Activated CD4-positive, alpha-beta memory T cell treated with anti-CD3 and anti-CD28 coated beads, Interleukin-2, amount 10 ng/mL, durations not matched to agents 7 days and 5 days (primary cell): ENCODE data around the gene KLK8. TPM values are rescaled to one million over a fixed set of nuclear protein-coding genes. Genes with fewer than 3 reads are reported as not detected.

Experiments
- CTCF ChIA-PET: fragments of 350-600 bp; sonication (Branson Sonifier 250); formaldehyde crosslinking; loops from one replicate; lab custom pipeline; 2021; ENCODE audit warnings: antibody characterized with exemption, inconsistent platforms; lab: Charles Lee
- POLR2A ChIA-PET: fragments of 350-600 bp; sonication (Branson Sonifier 250); formaldehyde crosslinking; loops from one replicate; lab custom pipeline; 2021; ENCODE audit warnings: antibody characterized with exemption; lab: Charles Lee
- DNase-seq: peaks from one replicate; pipeline ENCODE4 v3.0.0-alpha.2; 2020
- H3K27ac Mint-ChIP-seq: one replicate; pipeline ENCODE4 v1.8.0; 2021; ENCODE audit warnings: mild to moderate bottlenecking, mixed read lengths
- H3K27me3 Mint-ChIP-seq: one replicate; pipeline ENCODE4 v1.8.0; 2021; ENCODE audit warnings: mixed read lengths
- H3K36me3 Mint-ChIP-seq: one replicate; pipeline ENCODE4 v1.8.0; 2021; ENCODE audit warnings: low read depth, mixed read lengths
- H3K4me1 Mint-ChIP-seq: one replicate; pipeline ENCODE4 v1.8.0; 2021; ENCODE audit warnings: mixed read lengths
- H3K4me3 Mint-ChIP-seq: one replicate; pipeline ENCODE4 v1.8.0; 2021; ENCODE audit warnings: mild to moderate bottlenecking, mixed read lengths
- H3K9me3 Mint-ChIP-seq: one replicate; pipeline ENCODE4 v1.8.0; 2021; ENCODE audit warnings: mixed read lengths
- total RNA-seq, 2 experiments: library from RNA; stranded (reverse); gene quantifications; one replicate each; pipeline ENCODE4 v1.2.3, GENCODE V29; 2021

KLK8 gene
- total RNA-seq, 2 experiments from 2014 or later, result not detected

GRCh38 chr19:50969413-50969760 is 32.0 kb downstream of the KLK8 start, which contains the start of gene KLK6:
KLK6 (minus strand) TSS chr19:50969591; CDS start chr19:50968104, 1,487 bp downstream.
- Mint-ChIP-seq H3K36me3 (no peaks in the 10 kb centered on the region), H3K9me3 (no peaks in the 10 kb centered on the region), H3K4me3 (no peak within 1 kb of the TSS), H3K4me1 (no peaks in the 10 kb centered on the region), H3K27me3 (no peaks in the 10 kb centered on the region), H3K27ac (no peak within 1 kb of the TSS)
- ChIA-PET CTCF (no interaction called here), POLR2A (no interaction called here)
- no peak for DNase-seq

DNA sequence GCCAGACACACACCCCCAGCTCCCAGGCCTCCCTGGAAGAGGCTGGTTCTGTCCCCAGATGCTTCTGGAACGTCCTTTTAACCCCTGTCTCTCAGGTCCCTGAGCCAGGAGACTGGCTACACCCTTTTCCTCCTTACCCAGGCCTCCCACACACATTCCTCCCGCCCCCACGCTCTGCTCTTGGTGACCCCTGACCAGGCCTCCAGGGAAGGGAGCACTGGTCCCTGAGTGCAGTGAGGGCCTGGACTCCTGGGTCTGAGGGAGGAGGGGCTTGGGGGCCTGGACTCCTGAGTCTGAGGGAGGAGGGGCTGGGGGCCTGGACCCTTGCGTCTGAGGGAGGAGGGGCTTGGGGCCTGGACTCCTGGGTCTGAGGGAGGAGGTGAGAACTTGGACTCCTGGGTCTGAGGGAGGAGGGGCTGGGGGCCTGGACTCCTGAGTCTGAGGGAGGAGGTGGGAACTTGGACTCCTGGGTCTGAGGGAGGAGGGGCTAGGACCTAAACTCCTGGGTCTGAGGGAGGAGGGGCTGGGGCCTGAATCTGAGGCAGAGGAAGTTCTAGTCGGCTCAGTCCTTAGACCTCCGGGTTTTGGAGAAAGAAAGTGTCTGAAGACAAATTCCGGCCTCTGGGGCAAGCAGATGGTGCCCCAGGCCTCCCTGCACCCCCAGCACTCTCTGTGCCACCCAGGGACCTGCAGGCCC is 32.5 kb downstream of the KLK8 start:
- Mint-ChIP-seq H3K9me3 (no peaks in the 10 kb centered on the region), H3K4me3 (no peak overlapping the region), H3K27me3 (no peaks in the 10 kb centered on the region), H3K27ac (no peak overlapping the region), H3K4me1 (no peaks in the 10 kb centered on the region), H3K36me3 (no peaks in the 10 kb centered on the region)
- no peak for DNase-seq
- ChIA-PET POLR2A (no interaction called here), CTCF (interaction anchor here (0.6 kb wide), 1 partner anchor 234 kb away, joined by 5 read pairs; no protein-coding TSS in a partner anchor)

DNA sequence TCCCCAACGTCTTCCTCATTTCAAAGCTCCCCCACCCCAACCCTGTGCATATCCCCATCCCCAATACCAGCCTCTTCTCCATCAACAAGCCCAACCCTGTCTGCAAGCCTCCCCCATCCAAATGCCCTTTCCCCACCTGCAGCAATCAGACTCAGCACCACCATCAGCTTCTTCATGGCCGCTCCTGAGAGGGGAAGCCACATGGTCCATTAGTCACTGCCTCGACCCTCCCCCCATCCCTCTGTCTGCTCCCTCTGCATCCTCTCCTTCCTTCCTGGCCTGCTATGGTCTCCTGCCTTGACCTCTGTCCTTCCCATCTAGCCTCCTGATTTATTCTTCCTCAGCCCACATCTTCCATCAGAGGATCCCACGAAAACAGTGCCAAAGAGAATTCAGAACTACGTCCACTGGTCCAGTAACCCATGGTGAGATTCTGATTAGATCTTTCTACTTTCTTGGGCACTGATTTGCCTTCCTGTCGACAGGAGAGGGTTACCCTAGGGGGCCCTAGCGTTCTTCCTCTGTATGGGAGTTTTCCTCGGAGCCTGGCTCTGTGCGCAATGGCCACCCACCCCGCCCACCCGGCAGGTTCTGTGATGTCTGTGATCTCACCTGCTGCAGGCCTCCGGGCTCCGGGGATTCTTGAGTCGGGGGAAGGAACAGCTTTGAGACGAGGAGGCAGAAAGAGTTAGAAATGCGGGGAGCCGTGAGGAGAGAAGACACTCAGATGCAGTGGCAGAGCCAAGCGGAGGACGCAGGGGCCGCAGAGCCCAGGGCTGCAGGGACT is 33.3 kb downstream of the KLK8 start:
- no peaks in the 10 kb centered on the region for H3K4me1 Mint-ChIP-seq
- ChIA-PET POLR2A (no interaction called here), CTCF (interaction anchor here (0.6 kb wide), 1 partner anchor 233 kb away, joined by 5 read pairs; no protein-coding TSS in a partner anchor)
- H3K4me3 Mint-ChIP-seq, result no peak overlapping the region
- H3K27me3 Mint-ChIP-seq, result no peaks in the 10 kb centered on the region
- H3K9me3 Mint-ChIP-seq, result no peaks in the 10 kb centered on the region
- no peak for DNase-seq
- no peak overlapping the region for H3K27ac Mint-ChIP-seq
- H3K36me3 Mint-ChIP-seq, result no peaks in the 10 kb centered on the region

DNA sequence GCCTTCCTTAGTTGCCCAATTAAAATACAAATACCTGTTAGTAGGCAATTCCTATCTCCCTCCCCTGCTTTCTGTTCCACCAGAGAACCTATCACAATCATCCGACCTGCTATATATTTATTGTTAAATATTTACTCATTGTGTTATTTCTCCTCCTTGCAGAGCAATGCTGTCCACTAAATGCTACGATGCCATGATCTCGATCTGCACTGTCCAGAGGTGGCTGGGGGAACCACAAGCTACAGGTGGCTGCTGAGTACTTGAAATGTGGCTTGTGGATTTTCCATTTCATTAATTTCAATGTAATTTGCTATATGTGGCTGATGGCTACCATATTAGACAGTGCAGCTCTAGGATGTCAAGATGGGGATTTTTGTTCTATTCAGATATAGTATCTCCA is 37.1 kb downstream of the KLK8 start:
- peaks cover 2% of the 10 kb centered on the region for H3K27me3 Mint-ChIP-seq

GRCh38 chr19:50963381-50963780 is 38.0 kb downstream of the KLK8 start:
- no peaks in the 10 kb centered on the region for H3K4me1 Mint-ChIP-seq
- no peaks in the 10 kb centered on the region for H3K36me3 Mint-ChIP-seq
- ChIA-PET POLR2A (no interaction called here), CTCF (no interaction called here)
- H3K9me3 Mint-ChIP-seq, result peaks cover 4% of the 10 kb centered on the region
- DNase-seq, result no peak
- peaks cover 6% of the 10 kb centered on the region for H3K27me3 Mint-ChIP-seq
- H3K27ac Mint-ChIP-seq, result no peak overlapping the region
- no peak overlapping the region for H3K4me3 Mint-ChIP-seq

More for the DNA sequence above, 37.1 kb downstream of the KLK8 start:
- no peak for DNase-seq
- CTCF ChIA-PET, result no interaction called here
- Mint-ChIP-seq H3K9me3 (peaks cover 4% of the 10 kb centered on the region), H3K4me1 (no peaks in the 10 kb centered on the region), H3K27ac (no peak overlapping the region), H3K4me3 (no peak overlapping the region), H3K36me3 (no peaks in the 10 kb centered on the region)
- POLR2A ChIA-PET, result no interaction called here

- H3K27ac Mint-ChIP-seq, result no peak overlapping the region
- CTCF ChIA-PET, result no interaction called here
- POLR2A ChIA-PET, result no interaction called here
- no peak for DNase-seq
- H3K4me1 Mint-ChIP-seq, result no peaks in the 10 kb centered on the region
- peaks cover 4% of the 10 kb centered on the region for H3K9me3 Mint-ChIP-seq
- H3K36me3 Mint-ChIP-seq, result no peaks in the 10 kb centered on the region
- no peak overlapping the region for H3K4me3 Mint-ChIP-seq
- peaks cover 10% of the 10 kb centered on the region for H3K27me3 Mint-ChIP-seq
Measured at GRCh38 chr19:50962245-50962644, 39.2 kb downstream of the KLK8 start.

DNA sequence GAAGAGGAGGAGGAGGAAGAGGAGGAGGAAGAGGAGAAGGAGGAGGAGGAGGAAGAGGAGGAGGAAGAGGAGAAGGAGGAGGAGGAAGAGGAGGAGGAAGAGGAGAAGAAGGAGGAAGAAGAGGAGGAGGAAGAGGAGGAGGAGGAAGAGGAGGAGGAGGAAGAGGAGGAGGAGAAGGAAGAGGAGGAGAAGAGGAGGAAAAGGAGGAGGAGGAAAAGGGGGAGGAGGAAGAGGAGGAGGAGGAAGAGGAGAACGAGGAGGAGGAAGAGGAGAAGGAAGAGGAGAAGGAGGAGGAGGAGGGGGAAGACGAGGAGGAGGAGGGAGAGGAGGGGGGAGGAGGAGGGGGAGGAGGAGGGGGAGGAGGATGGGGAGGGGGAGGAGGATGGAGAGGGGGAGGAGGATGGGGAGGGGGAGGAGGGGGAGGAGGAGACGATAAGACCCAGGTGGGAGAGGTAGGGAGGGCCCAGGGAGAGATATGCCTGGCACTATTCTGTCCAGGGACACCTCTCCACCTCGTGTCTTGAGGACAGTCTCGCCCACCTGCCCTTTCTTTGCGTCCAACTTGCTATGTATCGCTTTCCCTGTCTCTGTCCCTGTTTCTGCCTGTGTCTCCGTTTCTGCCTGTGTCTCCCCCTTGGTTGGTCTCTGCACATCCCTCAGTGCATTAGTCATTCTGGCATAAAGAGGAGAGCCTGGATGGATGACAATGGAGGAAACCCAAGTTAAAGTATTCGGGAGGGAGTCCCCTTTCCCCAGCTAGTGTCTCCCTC is 41.5 kb downstream of the KLK8 start:
- ChIA-PET CTCF (no interaction called here), POLR2A (no interaction called here)
- Mint-ChIP-seq H3K27me3 (peaks cover 11% of the 10 kb centered on the region), H3K27ac (no peak overlapping the region), H3K36me3 (no peaks in the 10 kb centered on the region), H3K9me3 (peaks cover 4% of the 10 kb centered on the region), H3K4me1 (no peaks in the 10 kb centered on the region), H3K4me3 (no peak overlapping the region)
- no peak for DNase-seq

DNA sequence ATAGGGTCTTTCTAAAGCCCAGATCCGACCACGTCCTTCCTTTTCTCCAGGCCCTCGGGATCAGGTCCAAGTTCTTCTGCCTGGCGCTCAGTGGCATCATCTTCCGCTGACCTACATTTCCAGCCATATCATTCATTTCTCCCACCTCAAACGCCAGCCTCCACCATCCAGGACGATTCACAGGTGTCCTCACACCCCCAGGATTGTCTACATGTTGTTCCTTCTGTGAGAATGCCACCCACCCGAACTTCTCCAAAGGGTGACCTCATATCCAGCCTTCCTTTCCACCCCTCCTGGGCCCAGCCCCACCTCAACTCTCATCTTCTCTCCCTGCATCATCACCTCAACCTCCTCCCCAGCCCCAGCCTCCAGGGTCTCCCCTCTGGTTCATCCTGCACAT is 43.8 kb downstream of the KLK8 start:
- Mint-ChIP-seq H3K36me3 (no peaks in the 10 kb centered on the region), H3K27ac (no peak overlapping the region), H3K9me3 (peaks cover 4% of the 10 kb centered on the region), H3K27me3 (peaks cover 13% of the 10 kb centered on the region), H3K4me3 (no peak overlapping the region), H3K4me1 (no peaks in the 10 kb centered on the region)
- no peak for DNase-seq
- CTCF ChIA-PET, result no interaction called here
- POLR2A ChIA-PET, result no interaction called here

GRCh38 chr19:50952910-50953309 is 48.5 kb downstream of the KLK8 start, which contains the start of gene KLK5:
KLK5 (minus strand) TSS chr19:50953038; CDS start chr19:50952657, 381 bp downstream.
- Mint-ChIP-seq H3K27me3 (peaks cover 7% of the 10 kb centered on the region), H3K36me3 (no peaks in the 10 kb centered on the region), H3K4me1 (no peaks in the 10 kb centered on the region), H3K27ac (no peak within 1 kb of the TSS), H3K4me3 (no peak within 1 kb of the TSS), H3K9me3 (no peaks in the 10 kb centered on the region)
- ChIA-PET POLR2A (no interaction called here), CTCF (no interaction called here)
- DNase-seq, result no peak

GRCh38 chr19:50949861-50950260 is 51.5 kb downstream of the KLK8 start:
- H3K4me1 Mint-ChIP-seq, result no peaks in the 10 kb centered on the region
- CTCF ChIA-PET, result no interaction called here
- H3K27me3 Mint-ChIP-seq, result peaks cover 2% of the 10 kb centered on the region
- H3K36me3 Mint-ChIP-seq, result no peaks in the 10 kb centered on the region
- H3K27ac Mint-ChIP-seq, result no peak overlapping the region
- no peak for DNase-seq
- POLR2A ChIA-PET, result no interaction called here
- H3K4me3 Mint-ChIP-seq, result no peak overlapping the region
- H3K9me3 Mint-ChIP-seq, result no peaks in the 10 kb centered on the region

GRCh38 chr19:50947123-50947522 is 54.3 kb downstream of the KLK8 start:
- ChIA-PET CTCF (interaction anchor here (0.7 kb wide), 1 partner anchor 48 kb away, joined by 4 read pairs; no protein-coding TSS in a partner anchor), POLR2A (no interaction called here)
- Mint-ChIP-seq H3K9me3 (no peaks in the 10 kb centered on the region), H3K27me3 (no peaks in the 10 kb centered on the region), H3K4me1 (no peaks in the 10 kb centered on the region), H3K4me3 (no peak overlapping the region), H3K36me3 (no peaks in the 10 kb centered on the region), H3K27ac (no peak overlapping the region)
- DNase-seq, result no peak
